HFF-Myc (cell line): Measurements from ENCODE around the gene UBD.

Experiments used
- DNase-seq: peaks from one replicate; pipeline ENCODE4 v3.0.0-alpha.2; 2011; ENCODE audit warnings: low read depth; ENCODE audit errors: extremely low read depth
- H3K4me3 ChIP-seq: replicated peaks from 2 replicates; pipeline ENCODE4 v1.5.1; 2011; ENCODE audit warnings: low read depth, mild to moderate bottlenecking, control low read depth, low read length
- CTCF ChIP-seq: IDR thresholded peaks from 2 replicates; pipeline ENCODE4 v1.5.1; 2012; ENCODE audit warnings: mild to moderate bottlenecking, low read depth, low read length, control low read depth; ENCODE audit errors: missing control alignments

UBD gene

GRCh38 chr6:29507319-29507718 lies 52.2 kb downstream of the UBD start:
- H3K4me3 ChIP-seq = no peak overlapping the region
- no peak for DNase-seq
- TF ChIP-seq CTCF = no peak

GRCh38 chr6:29506446-29507067 lies 53.0 kb downstream of the UBD start:
- no peak for DNase-seq
- H3K4me3 ChIP-seq = no peak overlapping the region
- TF ChIP-seq CTCF = no peak

- no peak for TF ChIP-seq CTCF
These were observed 53.7 kb downstream of the UBD start for GRCh38 chr6:29505808-29506207.

More at GRCh38 chr6:29505808-29506207, 53.7 kb downstream of the UBD start:
- no peak for DNase-seq
- H3K4me3 ChIP-seq = no peak overlapping the region
